BLaER1 treated with 17β-estradiol and CSF1 and Interleukin-3, amounts not matched to agents 10 nM and 100 nM (cell line): ENCODE results near the gene PPM1E.

Experiments
- H3K27ac ChIP-seq, 11 experiments: shearing (Covaris generic); formaldehyde crosslinking; 2 replicates each; pipeline ENCODE4 v1.8.1; 2022
- H3K27me3 ChIP-seq, 11 experiments: shearing (Covaris generic); formaldehyde crosslinking; 2 replicates each; pipeline ENCODE4 v1.8.1; 2022
- H3K36me3 ChIP-seq, 11 experiments: shearing (Covaris generic); formaldehyde crosslinking; 2 replicates each; pipeline ENCODE4 v1.8.1; 2022
- H3K4me1 ChIP-seq, 10 experiments: shearing (Covaris generic); formaldehyde crosslinking; 2 replicates each; pipeline ENCODE4 v1.8.1; 2022
- H3K4me2 ChIP-seq, 11 experiments: shearing (Covaris generic); formaldehyde crosslinking; 2 replicates each; pipeline ENCODE4 v1.8.1; 2022
- H3K4me3 ChIP-seq, 10 experiments: shearing (Covaris generic); formaldehyde crosslinking; 2 replicates each; pipeline ENCODE4 v1.8.1; 2022
- H3K9ac ChIP-seq, 11 experiments: shearing (Covaris generic); formaldehyde crosslinking; 2 replicates each; pipeline ENCODE4 v1.8.1; 2022
- H3K9me3 ChIP-seq, 11 experiments: shearing (Covaris generic); formaldehyde crosslinking; replicated peaks in 1 of 11; 2 replicates each; pipeline ENCODE4 v1.8.1; 2022
- H4K20me1 ChIP-seq, 11 experiments: shearing (Covaris generic); formaldehyde crosslinking; 2 replicates each; pipeline ENCODE4 v1.8.1; 2022
- Cebpa-rat ChIP-seq, 11 experiments: shearing (Covaris generic); IDR thresholded peaks; 2 replicates each; pipeline ENCODE4 v1.8.1; 2022

PPM1E gene

GRCh38 chr17:58911741-58912343, 156.2 kb downstream of the PPM1E start:
- TF ChIP-seq Cebpa-rat (IDR thresholded peaks at IDR 0.05): no peak
- Histone ChIP-seq H3K9me3 (peaks cover 30 to 45% (median 40%) of the 10 kb centered on the region in 11 experiments), H4K20me1 (no peaks in the 10 kb centered on the region), H3K4me3 (no peak overlapping the region), H3K36me3 (peaks cover 0 to 7% (median 5%) of the 10 kb centered on the region in 11 experiments; a peak in 2 of 22 replicates), H3K4me2 (no peak overlapping the region), H3K27me3 (no peaks in the 10 kb centered on the region), H3K4me1 (no peaks in the 10 kb centered on the region), H3K27ac (no peak overlapping the region), H3K9ac (no peak overlapping the region)

- H3K4me2 ChIP-seq: no peak overlapping the region
- H3K27ac ChIP-seq: no peak overlapping the region
- H3K4me1 ChIP-seq: no peaks in the 10 kb centered on the region
- no peaks in the 10 kb centered on the region for H4K20me1 ChIP-seq
- peaks cover 0 to 7% (median 5%) of the 10 kb centered on the region in 11 experiments; a peak in 2 of 22 replicates for H3K36me3 ChIP-seq
- H3K9me3 ChIP-seq: peaks cover 30 to 45% (median 40%) of the 10 kb centered on the region in 11 experiments
- H3K27me3 ChIP-seq: no peaks in the 10 kb centered on the region
- no peak overlapping the region for H3K4me3 ChIP-seq
- TF ChIP-seq Cebpa-rat (IDR thresholded peaks at IDR 0.05): no peak
- no peak overlapping the region for H3K9ac ChIP-seq
Measured at GRCh38 chr17:58913552-58913951, 157.9 kb downstream of the PPM1E start.

- Histone ChIP-seq H3K4me3 (no peak overlapping the region), H3K4me1 (no peaks in the 10 kb centered on the region), H3K27me3 (no peaks in the 10 kb centered on the region), H3K9me3 (peaks cover 30 to 44% (median 40%) of the 10 kb centered on the region in 11 experiments), H3K9ac (no peak overlapping the region), H3K4me2 (no peak overlapping the region), H4K20me1 (no peaks in the 10 kb centered on the region), H3K36me3 (peaks cover 0 to 7% (median 5%) of the 10 kb centered on the region in 11 experiments; a peak in 2 of 22 replicates), H3K27ac (no peak overlapping the region)
- TF ChIP-seq Cebpa-rat (IDR thresholded peaks at IDR 0.05): no peak
Measured at GRCh38 chr17:58913971-58914769, 158.5 kb downstream of the PPM1E start.

- Histone ChIP-seq H4K20me1 (no peaks in the 10 kb centered on the region), H3K27me3 (no peaks in the 10 kb centered on the region), H3K4me3 (no peak overlapping the region), H3K9ac (no peak overlapping the region), H3K9me3 (peaks cover 6 to 14% (median 11%) of the 10 kb centered on the region in 11 experiments), H3K4me2 (no peak overlapping the region), H3K4me1 (no peaks in the 10 kb centered on the region), H3K36me3 (peaks cover 0 to 2% (median 0%) of the 10 kb centered on the region in 11 experiments; a peak in 1 of 22 replicates), H3K27ac (no peak overlapping the region)
- no peak for TF ChIP-seq Cebpa-rat (IDR thresholded peaks at IDR 0.05)
Measured at GRCh38 chr17:58917228-58917627, 161.6 kb downstream of the PPM1E start.

GRCh38 chr17:58918072-58918471, 162.4 kb downstream of the PPM1E start:
- H3K9ac ChIP-seq: no peak overlapping the region
- H3K36me3 ChIP-seq: no peaks in the 10 kb centered on the region
- H4K20me1 ChIP-seq: no peaks in the 10 kb centered on the region
- H3K4me1 ChIP-seq: no peaks in the 10 kb centered on the region
- H3K27ac ChIP-seq: no peak overlapping the region
- peaks cover 0 to 6% (median 3%) of the 10 kb centered on the region in 11 experiments; a peak in 8 of 22 replicates for H3K9me3 ChIP-seq
- H3K4me2 ChIP-seq: no peak overlapping the region
- H3K4me3 ChIP-seq: no peak overlapping the region
- H3K27me3 ChIP-seq: no peaks in the 10 kb centered on the region
- no peak for TF ChIP-seq Cebpa-rat (IDR thresholded peaks at IDR 0.05)

- no peaks in the 10 kb centered on the region for H3K36me3 ChIP-seq
- H3K27me3 ChIP-seq: no peaks in the 10 kb centered on the region
- H3K9me3 ChIP-seq: 0 out of 22 replicates have a peak, but pooled peaks cover 0 to 4% (median 0%) of the 10 kb centered on the region in 11 experiments
- H3K4me3 ChIP-seq: no peak overlapping the region
- no peak overlapping the region for H3K9ac ChIP-seq
- no peaks in the 10 kb centered on the region for H4K20me1 ChIP-seq
- H3K27ac ChIP-seq: no peak overlapping the region
- no peak overlapping the region for H3K4me2 ChIP-seq
- no peaks in the 10 kb centered on the region for H3K4me1 ChIP-seq
- no peak for TF ChIP-seq Cebpa-rat (IDR thresholded peaks at IDR 0.05)
Measured at GRCh38 chr17:58918884-58919283, 163.2 kb downstream of the PPM1E start.

GRCh38 chr17:58920773-58921172, 165.1 kb downstream of the PPM1E start:
- H3K4me1 ChIP-seq: no peaks in the 10 kb centered on the region
- H3K4me2 ChIP-seq: no peak overlapping the region
- H3K36me3 ChIP-seq: no peaks in the 10 kb centered on the region
- no peak overlapping the region for H3K4me3 ChIP-seq
- no peak overlapping the region for H3K27ac ChIP-seq
- no peaks in the 10 kb centered on the region for H3K27me3 ChIP-seq
- no peaks in the 10 kb centered on the region for H4K20me1 ChIP-seq
- H3K9ac ChIP-seq: no peak overlapping the region
- H3K9me3 ChIP-seq: 0 out of 22 replicates have a peak, but pooled peaks cover 0 to 4% (median 0%) of the 10 kb centered on the region in 11 experiments
- TF ChIP-seq Cebpa-rat (IDR thresholded peaks at IDR 0.05): no peak

- Histone ChIP-seq H3K27me3 (no peaks in the 10 kb centered on the region), H3K9me3 (no peaks in the 10 kb centered on the region), H3K36me3 (no peaks in the 10 kb centered on the region), H3K9ac (no peak overlapping the region), H3K27ac (no peak overlapping the region), H4K20me1 (no peaks in the 10 kb centered on the region), H3K4me1 (no peaks in the 10 kb centered on the region), H3K4me2 (no peak overlapping the region), H3K4me3 (no peak overlapping the region)
- TF ChIP-seq Cebpa-rat (IDR thresholded peaks at IDR 0.05): no peak
Measured at GRCh38 chr17:58932956-58933355, 177.3 kb downstream of the PPM1E start.

GRCh38 chr17:58936295-58936694, 180.6 kb downstream of the PPM1E start:
- Histone ChIP-seq H3K9ac (no peak overlapping the region), H3K36me3 (no peaks in the 10 kb centered on the region), H3K4me3 (no peak overlapping the region), H4K20me1 (no peaks in the 10 kb centered on the region), H3K27ac (no peak overlapping the region), H3K9me3 (no peaks in the 10 kb centered on the region), H3K27me3 (no peaks in the 10 kb centered on the region), H3K4me1 (no peaks in the 10 kb centered on the region), H3K4me2 (no peak overlapping the region)
- TF ChIP-seq Cebpa-rat (IDR thresholded peaks at IDR 0.05): no peak
